Smooth muscle cell (in vitro differentiated cells): ENCODE data around the gene LRRC4B. TPM values are rescaled to one million over a fixed set of nuclear protein-coding genes. Genes with fewer than 3 reads are reported as not detected.

Source experiments
- DNase-seq: peaks from one replicate; lab custom pipeline; 2025; ENCODE audit not compliant: unreplicated experiment; lab: John Stamatoyannopoulos, UW
- H2AFZ ChIP-seq: fragments of 200-600 bp; sonication (generic); 2 replicates; pipeline ENCODE4 v1.6.0; 2016; ENCODE audit warnings: antibody characterized with exemption, low read depth, mild to moderate bottlenecking
- H3F3A ChIP-seq: fragments of 200-600 bp; sonication (generic); 2 replicates; pipeline ENCODE4 v1.6.0; 2017; ENCODE audit warnings: antibody characterized with exemption, low read depth
- H3K27ac ChIP-seq: fragments of 200-600 bp; sonication (generic); 2 replicates; pipeline ENCODE4 v1.5.1; 2016; ENCODE audit warnings: low read depth, mild to moderate bottlenecking
- H3K27me3 ChIP-seq: fragments of 200-600 bp; sonication (generic); 2 replicates; pipeline ENCODE4 v1.6.1; 2016; ENCODE audit warnings: low read depth, mild to moderate bottlenecking
- H3K36me3 ChIP-seq: fragments of 200-600 bp; sonication (generic); 2 replicates; pipeline ENCODE4 v1.5.1; 2016; ENCODE audit warnings: low read depth
- H3K4me1 ChIP-seq: fragments of 200-600 bp; sonication (generic); 2 replicates; pipeline ENCODE4 v1.5.1; 2016; ENCODE audit warnings: low read depth
- H3K4me2 ChIP-seq: fragments of 200-600 bp; sonication (generic); 2 replicates; pipeline ENCODE4 v1.6.0; 2016; ENCODE audit warnings: mild to moderate bottlenecking
- H3K4me3 ChIP-seq: fragments of 200-600 bp; sonication (generic); 2 replicates; pipeline ENCODE4 v1.5.1; 2016; ENCODE audit warnings: mild to moderate bottlenecking
- H3K79me2 ChIP-seq: fragments of 200-600 bp; sonication (generic); 2 replicates; pipeline ENCODE4 v1.6.0; 2016; ENCODE audit warnings: low read depth, mild to moderate bottlenecking
- H3K9ac ChIP-seq: fragments of 200-600 bp; sonication (generic); 2 replicates; pipeline ENCODE4 v1.6.0; 2016; ENCODE audit warnings: low read depth
- H3K9me3 ChIP-seq: fragments of 200-600 bp; sonication (generic); replicated peaks from 2 replicates; pipeline ENCODE4 v1.5.1; 2016; ENCODE audit warnings: low read depth
- H4K20me1 ChIP-seq: fragments of 200-600 bp; sonication (generic); 2 replicates; pipeline ENCODE4 v1.6.0; 2016; ENCODE audit warnings: low read depth
- CTCF ChIP-seq: fragments of 200-600 bp; sonication (generic); IDR thresholded peaks from 2 replicates; pipeline ENCODE4 v1.5.1; 2017; ENCODE audit warnings: borderline replicate concordance, mild to moderate bottlenecking, antibody characterized with exemption; ENCODE audit not compliant: insufficient read depth, poor library complexity, severe bottlenecking
- WGBS: methylation state at CpG from one replicate; pipeline ENCODE4 v1.1.7; 2016; ENCODE audit warnings: low lambda C conversion rate; 5-methylcytosine and 5-hydroxymethylcytosine counted together
- polyA plus RNA-seq: library from polyadenylated mRNA; unstranded; fragments of >200 nt; fragmentation: Nextera tagmentation; extraction: Ambion mirVana; gene quantifications from 2 replicates; pipeline ENCODE4 v1.2.1, GENCODE V29; 2016
- total RNA-seq: library from RNA; depleted of rRNA; stranded (reverse); fragments of >200 nt; gene quantifications from 2 replicates; pipeline ENCODE4 v1.2.3, GENCODE V29; 2014

LRRC4B gene
- total and polyA plus RNA-seq, 2 experiments from 2014 or later: 1.7 to 8.6 TPM

- WGBS: 67% methylated on average over 10 of the region's 20 CpGs
- Histone ChIP-seq H3K4me2 (no peak overlapping the region), H3F3A (no peaks in the 10 kb centered on the region), H3K27me3 (peaks cover 44% of the 10 kb centered on the region), H3K36me3 (no peaks in the 10 kb centered on the region), H3K79me2 (no peaks in the 10 kb centered on the region), H3K9ac (no peak overlapping the region), H3K27ac (no peak overlapping the region), H3K9me3 (no peaks in the 10 kb centered on the region), H2AFZ (no peak overlapping the region), H3K4me1 (peaks cover 6% of the 10 kb centered on the region), H4K20me1 (no peaks in the 10 kb centered on the region), H3K4me3 (no peak overlapping the region)
- no peak for DNase-seq
- TF ChIP-seq CTCF: no peak
Observed at GRCh38 chr19:50568728-50569698, 778 bp upstream of the LRRC4B start.

- Histone ChIP-seq H3K4me3 (peak overlapping the region; percentile 43), H3K79me2 (no peaks in the 10 kb centered on the region), H3K9ac (no peak overlapping the region), H3K27me3 (peaks cover 54% of the 10 kb centered on the region), H2AFZ (no peak overlapping the region), H3K36me3 (no peaks in the 10 kb centered on the region), H3K4me2 (peak overlapping the region; percentile 79), H3F3A (no peaks in the 10 kb centered on the region), H3K4me1 (peaks cover 6% of the 10 kb centered on the region), H4K20me1 (no peaks in the 10 kb centered on the region), H3K27ac (no peak overlapping the region), H3K9me3 (no peaks in the 10 kb centered on the region)
- DNase-seq: no peak
- WGBS: no CpG with 5 or more reads among the region's 38 CpGs
- no peak for TF ChIP-seq CTCF
Observed at GRCh38 chr19:50567052-50567841, 988 bp downstream of the LRRC4B start.

GRCh38 chr19:50565984-50566903 lies 2.0 kb downstream of the LRRC4B start:
- H3K9ac ChIP-seq: no peak overlapping the region
- peaks cover 6% of the 10 kb centered on the region for H3K4me1 ChIP-seq
- H3K27me3 ChIP-seq: peaks cover 54% of the 10 kb centered on the region
- H4K20me1 ChIP-seq: no peaks in the 10 kb centered on the region
- DNase-seq: no peak
- no peak for TF ChIP-seq CTCF
- 29% methylated on average over 6 of the region's 36 CpGs for WGBS
- no peaks in the 10 kb centered on the region for H3F3A ChIP-seq
- H3K36me3 ChIP-seq: no peaks in the 10 kb centered on the region
- H3K9me3 ChIP-seq: no peaks in the 10 kb centered on the region
- H3K4me3 ChIP-seq: peak overlapping the region; percentile 10
- H3K79me2 ChIP-seq: no peaks in the 10 kb centered on the region
- H3K4me2 ChIP-seq: peak overlapping the region; percentile 54
- no peak overlapping the region for H3K27ac ChIP-seq
- H2AFZ ChIP-seq: no peak overlapping the region
